ENCODE results near the gene ZDHHC22.

The ZDHHC22 gene

GRCh38 chr14:77092676-77093075 lies 48.9 kb downstream of the ZDHHC22 start:
- peaks cover 7% of the 10 kb centered on the region for H3K9me3 Mint-ChIP-seq
- no peak overlapping the region for H3K4me3 Mint-ChIP-seq
- peaks cover 3% of the 10 kb centered on the region for H3K36me3 Mint-ChIP-seq (ENCODE audit: low read depth)
- no peak overlapping the region for H3K27ac Mint-ChIP-seq
- H3K4me1 Mint-ChIP-seq (ENCODE audit: low read depth) = peaks cover 18% of the 10 kb centered on the region
- H3K27me3 Mint-ChIP-seq = no peaks in the 10 kb centered on the region

GRCh38 chr14:77091518-77091917 lies 50.1 kb downstream of the ZDHHC22 start:
- Mint-ChIP-seq H3K27me3 (no peaks in the 10 kb centered on the region), H3K9me3 (peaks cover 7% of the 10 kb centered on the region)

GRCh38 chr14:77088645-77089044 lies 52.9 kb downstream of the ZDHHC22 start:
- Mint-ChIP-seq H3K27me3 (no peaks in the 10 kb centered on the region), H3K4me3 (no peak overlapping the region), H3K9me3 (peaks cover 7% of the 10 kb centered on the region), H3K4me1 (ENCODE audit: low read depth) (no peaks in the 10 kb centered on the region), H3K36me3 (ENCODE audit: low read depth) (no peaks in the 10 kb centered on the region), H3K27ac (no peak overlapping the region)

More at GRCh38 chr14:77091518-77091917, 50.1 kb downstream of the ZDHHC22 start:
- no peak overlapping the region for H3K4me3 Mint-ChIP-seq
- no peaks in the 10 kb centered on the region for H3K36me3 Mint-ChIP-seq (ENCODE audit: low read depth)
- no peak overlapping the region for H3K27ac Mint-ChIP-seq
- H3K4me1 Mint-ChIP-seq (ENCODE audit: low read depth) = peaks cover 9% of the 10 kb centered on the region

- no peaks in the 10 kb centered on the region for H3K36me3 Mint-ChIP-seq (ENCODE audit: low read depth)
- peaks cover 7% of the 10 kb centered on the region for H3K9me3 Mint-ChIP-seq
- H3K27ac Mint-ChIP-seq = no peak overlapping the region
- H3K27me3 Mint-ChIP-seq = no peaks in the 10 kb centered on the region
- H3K4me1 Mint-ChIP-seq (ENCODE audit: low read depth) = no peaks in the 10 kb centered on the region
- H3K4me3 Mint-ChIP-seq = no peak overlapping the region
Observed at GRCh38 chr14:77088219-77088618, 53.4 kb downstream of the ZDHHC22 start.

GRCh38 chr14:77087631-77088030 lies 54.0 kb downstream of the ZDHHC22 start:
- H3K36me3 Mint-ChIP-seq (ENCODE audit: low read depth) = no peaks in the 10 kb centered on the region
- no peak overlapping the region for H3K27ac Mint-ChIP-seq
- peaks cover 7% of the 10 kb centered on the region for H3K9me3 Mint-ChIP-seq
- no peak overlapping the region for H3K4me3 Mint-ChIP-seq
- no peaks in the 10 kb centered on the region for H3K4me1 Mint-ChIP-seq (ENCODE audit: low read depth)
- H3K27me3 Mint-ChIP-seq = no peaks in the 10 kb centered on the region

- H3K27me3 Mint-ChIP-seq = no peaks in the 10 kb centered on the region
- no peak overlapping the region for H3K4me3 Mint-ChIP-seq
Observed at GRCh38 chr14:77086951-77087350, 54.6 kb downstream of the ZDHHC22 start.

GRCh38 chr14:77086017-77086727 lies 55.4 kb downstream of the ZDHHC22 start:
- Mint-ChIP-seq H3K27ac (no peak overlapping the region), H3K9me3 (peaks cover 2% of the 10 kb centered on the region), H3K4me1 (ENCODE audit: low read depth) (no peaks in the 10 kb centered on the region), H3K27me3 (peaks cover 1% of the 10 kb centered on the region), H3K4me3 (no peak overlapping the region), H3K36me3 (ENCODE audit: low read depth) (no peaks in the 10 kb centered on the region)

More at GRCh38 chr14:77086951-77087350, 54.6 kb downstream of the ZDHHC22 start:
- Mint-ChIP-seq H3K27ac (no peak overlapping the region), H3K4me1 (ENCODE audit: low read depth) (no peaks in the 10 kb centered on the region), H3K9me3 (peaks cover 7% of the 10 kb centered on the region), H3K36me3 (ENCODE audit: low read depth) (no peaks in the 10 kb centered on the region)

GRCh38 chr14:77085538-77085937 lies 56.1 kb downstream of the ZDHHC22 start:
- Mint-ChIP-seq H3K4me1 (ENCODE audit: low read depth) (no peaks in the 10 kb centered on the region), H3K9me3 (no peaks in the 10 kb centered on the region), H3K36me3 (ENCODE audit: low read depth) (no peaks in the 10 kb centered on the region), H3K27ac (no peak overlapping the region), H3K4me3 (no peak overlapping the region), H3K27me3 (peaks cover 3% of the 10 kb centered on the region)

- H3K9me3 Mint-ChIP-seq = peaks cover 3% of the 10 kb centered on the region
- peaks cover 3% of the 10 kb centered on the region for H3K27me3 Mint-ChIP-seq
- no peaks in the 10 kb centered on the region for H3K36me3 Mint-ChIP-seq (ENCODE audit: low read depth)
- no peak overlapping the region for H3K27ac Mint-ChIP-seq
- H3K4me3 Mint-ChIP-seq = no peak overlapping the region
- no peaks in the 10 kb centered on the region for H3K4me1 Mint-ChIP-seq (ENCODE audit: low read depth)
Observed at GRCh38 chr14:77084985-77085384, 56.6 kb downstream of the ZDHHC22 start.

- no peaks in the 10 kb centered on the region for H3K4me1 Mint-ChIP-seq (ENCODE audit: low read depth)
- peaks cover 3% of the 10 kb centered on the region for H3K27me3 Mint-ChIP-seq
- H3K9me3 Mint-ChIP-seq = peaks cover 3% of the 10 kb centered on the region
- no peak overlapping the region for H3K4me3 Mint-ChIP-seq
- H3K27ac Mint-ChIP-seq = no peak overlapping the region
- no peaks in the 10 kb centered on the region for H3K36me3 Mint-ChIP-seq (ENCODE audit: low read depth)
Observed at GRCh38 chr14:77083082-77083481, 58.5 kb downstream of the ZDHHC22 start.

- Mint-ChIP-seq H3K4me3 (no peak overlapping the region), H3K9me3 (peaks cover 3% of the 10 kb centered on the region), H3K27me3 (peaks cover 3% of the 10 kb centered on the region), H3K36me3 (ENCODE audit: low read depth) (no peaks in the 10 kb centered on the region), H3K27ac (no peak overlapping the region), H3K4me1 (ENCODE audit: low read depth) (no peaks in the 10 kb centered on the region)
Observed at GRCh38 chr14:77082356-77082755, 59.2 kb downstream of the ZDHHC22 start.

All from stimulated activated naive CD8-positive, alpha-beta T cell treated with anti-CD3 and anti-CD28 coated beads, Interleukin-15, Interleukin-2, amounts not matched to agents 100 ng/mL and 50 ng/mL, for 24 hours (primary cell).